Upper lobe of right lung (tissue), 1 donor: Measurements from ENCODE around the gene CLSTN2. TPM values are rescaled to one million over a fixed set of nuclear protein-coding genes. Genes with fewer than 3 reads are reported as not detected.

Experiments
- ATAC-seq: fragments of 200-7000 bp; cut with Tn5 transposase; one replicate; pipeline ENCODE4 v1.9.1; 2020; ENCODE audit warnings: mild to moderate bottlenecking, moderate library complexity
- DNase-seq: peaks from one replicate; pipeline ENCODE4 v3.0.0-alpha.2; 2020
- H3K27ac ChIP-seq: fragments of 200-600 bp; one replicate; pipeline ENCODE4 v1.8.0; 2022
- H3K27me3 ChIP-seq: fragments of 200-600 bp; one replicate; pipeline ENCODE4 v1.8.0; 2022; ENCODE audit warnings: mild to moderate bottlenecking
- H3K36me3 ChIP-seq: fragments of 200-600 bp; one replicate; pipeline ENCODE4 v1.8.0; 2022
- H3K4me1 ChIP-seq: fragments of 200-600 bp; one replicate; pipeline ENCODE4 v1.8.0; 2022
- H3K4me3 ChIP-seq: fragments of 200-600 bp; one replicate; pipeline ENCODE4 v1.8.0; 2022; ENCODE audit warnings: mild to moderate bottlenecking
- H3K9me3 ChIP-seq: fragments of 200-600 bp; one replicate; pipeline ENCODE4 v1.8.0; 2022
- CTCF ChIP-seq: fragments of 200-600 bp; IDR thresholded peaks from one replicate; pipeline ENCODE4 v1.8.0; 2022; ENCODE audit warnings: antibody characterized with exemption
- intact Hi-C: fragments of 100-400 bp; cut with DNase I; formaldehyde crosslinking; loops from one replicate; pipeline ENCODE4 v1.11.0; 2022
- total RNA-seq: library from RNA; stranded (reverse); fragmentation: NEBNext Ultra II Directional; extraction: Animal tissue kit (Norgen Biotek cat#: 25700); gene quantifications from one replicate; pipeline ENCODE4 v1.2.1, GENCODE V29; 2021
- donor health status: DM: no; HTN: yes; CAD: no; lungs with severe emphysema.

CLSTN2 gene
- total RNA-seq, 1 donor from 2014 or later: 3.0 TPM

DNA sequence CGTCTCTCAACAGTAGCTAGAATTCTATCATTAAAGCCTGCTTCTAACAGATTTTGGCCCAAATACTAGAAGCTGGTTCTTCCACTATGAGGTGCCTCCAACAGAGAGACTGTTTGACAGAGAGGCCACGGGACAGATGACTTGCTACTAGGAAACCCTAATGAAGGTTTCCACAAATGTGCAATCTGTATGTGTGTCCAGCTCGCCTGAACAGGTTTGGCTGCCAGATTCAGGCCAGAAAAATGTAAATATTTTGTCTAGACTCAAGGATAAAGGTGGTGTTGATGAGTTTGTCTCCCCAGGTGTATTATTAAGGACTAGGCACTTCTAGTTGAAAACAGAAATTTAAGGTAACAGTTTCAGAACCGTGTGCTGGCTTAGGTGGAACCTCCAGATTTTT, 651.3 kb downstream of the CLSTN2 start:
- intact Hi-C loops: no loop called here
- no peak for DNase-seq
- no peaks in the 10 kb centered on the region for H3K36me3 ChIP-seq
- H3K27me3 ChIP-seq: no peaks in the 10 kb centered on the region
- no peak for ATAC-seq
- no peak overlapping the region for H3K27ac ChIP-seq
- no peak overlapping the region for H3K4me3 ChIP-seq
- no peaks in the 10 kb centered on the region for H3K9me3 ChIP-seq
- TF ChIP-seq CTCF: no peak
- no peaks in the 10 kb centered on the region for H3K4me1 ChIP-seq

DNA sequence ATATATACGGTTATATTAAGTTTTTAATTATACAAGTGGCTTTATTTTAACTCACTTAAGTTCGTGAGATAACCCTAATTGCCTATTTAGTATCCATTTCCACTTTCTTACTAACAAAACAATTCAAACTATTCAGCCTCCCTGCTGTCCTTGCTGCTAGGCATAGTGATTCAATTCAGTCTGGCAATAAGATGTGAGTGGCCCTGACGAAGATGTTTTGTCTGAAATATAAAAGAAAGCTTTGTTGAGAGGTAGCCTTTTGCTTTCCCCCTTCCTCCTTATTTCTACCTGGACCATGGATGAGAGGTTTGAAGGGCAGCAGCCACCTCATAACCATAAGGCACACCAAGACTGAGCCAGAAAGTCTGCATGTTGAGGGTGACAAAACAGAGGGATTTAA, 653.6 kb downstream of the CLSTN2 start:
- no peak overlapping the region for H3K4me3 ChIP-seq
- H3K4me1 ChIP-seq: no peaks in the 10 kb centered on the region
- no peaks in the 10 kb centered on the region for H3K9me3 ChIP-seq
- H3K36me3 ChIP-seq: no peaks in the 10 kb centered on the region
- H3K27ac ChIP-seq: no peak overlapping the region
- intact Hi-C loops: no loop called here
- no peak for ATAC-seq
- no peaks in the 10 kb centered on the region for H3K27me3 ChIP-seq
- no peak for TF ChIP-seq CTCF
- DNase-seq: no peak

DNA sequence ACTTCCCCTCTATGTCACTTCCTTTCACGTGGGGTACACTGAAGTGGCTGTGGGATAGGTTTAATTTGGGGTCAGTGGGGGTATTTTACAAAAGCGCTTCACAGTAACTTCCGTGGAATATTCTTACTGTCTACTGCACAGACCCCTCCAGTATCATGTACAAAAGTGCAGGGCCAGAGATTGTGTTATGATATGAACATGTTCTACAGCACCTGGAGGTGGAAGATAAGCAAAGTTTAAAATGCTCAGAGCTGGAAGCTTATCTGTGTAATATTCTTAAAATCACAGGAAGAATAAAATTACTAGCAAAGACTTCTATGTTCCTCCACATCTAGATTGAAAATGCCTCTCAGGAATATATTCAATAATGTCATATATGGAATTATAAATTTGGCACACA, 658.8 kb downstream of the CLSTN2 start:
- Histone ChIP-seq H3K4me3 (no peak overlapping the region), H3K27ac (no peak overlapping the region), H3K9me3 (no peaks in the 10 kb centered on the region), H3K27me3 (no peaks in the 10 kb centered on the region), H3K36me3 (no peaks in the 10 kb centered on the region), H3K4me1 (no peaks in the 10 kb centered on the region)
- TF ChIP-seq CTCF: no peak
- intact Hi-C loops: no loop called here
- ATAC-seq (no peak), DNase-seq (no peak)

DNA sequence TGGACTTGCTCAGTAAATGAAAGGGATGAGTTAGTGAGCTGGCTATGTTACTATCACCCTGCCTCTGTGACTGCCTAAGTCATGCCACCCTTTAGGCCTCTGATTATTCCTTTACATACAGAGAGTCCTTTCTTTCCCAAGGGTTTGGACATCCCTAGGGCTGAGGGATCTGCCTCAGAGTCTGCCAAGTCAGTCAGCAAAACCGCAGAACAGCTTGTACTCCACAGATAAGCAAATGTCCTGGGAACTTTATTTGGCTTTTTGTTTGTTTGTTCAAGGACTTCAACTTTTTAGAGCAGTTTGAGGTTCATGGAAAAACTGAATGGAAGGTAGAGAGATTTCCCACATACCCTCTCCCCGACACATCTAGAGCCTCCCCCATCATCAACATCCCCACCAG, 660.3 kb downstream of the CLSTN2 start:
- no peaks in the 10 kb centered on the region for H3K36me3 ChIP-seq
- no peak overlapping the region for H3K27ac ChIP-seq
- ATAC-seq (no peak), DNase-seq (no peak)
- no peaks in the 10 kb centered on the region for H3K9me3 ChIP-seq
- H3K4me1 ChIP-seq: no peaks in the 10 kb centered on the region
- intact Hi-C loops: no loop called here
- no peaks in the 10 kb centered on the region for H3K27me3 ChIP-seq
- TF ChIP-seq CTCF: no peak
- no peak overlapping the region for H3K4me3 ChIP-seq

DNA sequence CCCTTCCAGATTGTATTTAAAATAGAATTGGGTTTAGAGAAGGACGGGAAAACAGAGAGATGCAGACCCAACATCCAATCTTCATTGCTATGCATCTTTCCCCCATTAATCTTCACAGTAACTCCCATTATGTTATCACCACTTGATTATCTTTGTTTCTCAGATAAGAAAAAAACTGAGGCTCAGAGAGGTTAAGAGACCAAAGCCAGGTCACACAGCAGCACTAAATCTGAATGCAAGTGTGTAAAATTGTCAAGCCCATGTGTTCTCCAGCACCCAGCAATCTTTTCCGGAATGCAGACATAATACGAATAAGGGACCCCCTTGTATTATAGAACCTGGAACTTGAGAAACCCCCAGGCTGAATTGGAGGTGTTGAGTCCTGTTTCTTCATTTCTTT, 662.4 kb downstream of the CLSTN2 start:
- no peak overlapping the region for H3K27ac ChIP-seq
- no peak for DNase-seq
- no peaks in the 10 kb centered on the region for H3K36me3 ChIP-seq
- no peaks in the 10 kb centered on the region for H3K9me3 ChIP-seq
- TF ChIP-seq CTCF: no peak
- no peak overlapping the region for H3K4me3 ChIP-seq
- H3K27me3 ChIP-seq: no peaks in the 10 kb centered on the region
- no peak for ATAC-seq
- no peaks in the 10 kb centered on the region for H3K4me1 ChIP-seq
- intact Hi-C loops: no loop called here

DNA sequence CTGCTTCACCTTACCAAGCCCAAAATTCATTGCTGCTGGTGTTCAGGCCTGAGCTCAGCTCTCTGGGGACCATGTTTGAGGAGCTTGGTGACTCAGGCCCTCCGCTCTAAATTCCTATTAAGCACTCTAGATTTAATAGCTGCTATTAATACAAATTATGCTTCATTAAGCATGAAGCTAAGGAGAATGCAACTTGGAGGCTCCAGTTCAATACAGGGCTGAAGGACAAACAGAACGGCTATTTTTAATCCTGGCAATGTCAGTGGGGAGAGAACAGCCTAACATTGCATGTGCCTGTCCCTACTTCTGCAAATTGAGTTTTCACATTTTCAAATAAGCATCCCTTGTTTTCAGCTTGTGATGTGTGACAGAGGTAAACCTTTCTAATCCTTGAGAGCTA, 662.8 kb downstream of the CLSTN2 start:
- Histone ChIP-seq H3K36me3 (no peaks in the 10 kb centered on the region), H3K9me3 (no peaks in the 10 kb centered on the region), H3K27me3 (no peaks in the 10 kb centered on the region), H3K4me1 (no peaks in the 10 kb centered on the region), H3K27ac (no peak overlapping the region), H3K4me3 (no peak overlapping the region)
- ATAC-seq (no peak), DNase-seq (no peak)
- TF ChIP-seq CTCF: no peak
- intact Hi-C loops: no loop called here
